ENCODE measurements around the gene KRT76. TPM values are rescaled to one million over a fixed set of nuclear protein-coding genes. Genes with fewer than 3 reads are reported as not detected.

The KRT76 gene
- total and polyA plus RNA-seq, 10 of the 15 experiments (the other 5 are each of a cell fraction or from before 2014, with no cell fraction given) = not detected

GRCh38 chr12:52813203-52813819 is 36.2 kb upstream of the KRT76 start:
- RAD21 ChIA-PET (ENCODE audit: unreplicated experiment) = no interaction called here
- CTCF ChIA-PET = no interaction called here
- WGBS (ENCODE audit: insufficient coverage, insufficient replicate concordance, low lambda C conversion rate, missing lambda C conversion rate) = 20% methylated on average over 10 of the region's 10 CpGs
- Histone ChIP-seq H3K79me2 (ENCODE audit: control insufficient read depth, insufficient read depth, low read length) (no peaks in the 10 kb centered on the region), H3K27me3 (replicated peaks in 1 of 2; ENCODE audit: control insufficient read depth in 2 of 2, insufficient read depth in 2 of 2, low read length in 1 of 2) (peaks cover 0 to 2% of the 10 kb centered on the region in 2 experiments; a peak in 1 of 4 replicates), H3K9ac (ENCODE audit: control insufficient read depth, insufficient read depth, low read length) (no peak overlapping the region), H3K27ac (ENCODE audit: control insufficient read depth, insufficient read depth) (no peak overlapping the region), H3K4me2 (ENCODE audit: control insufficient read depth, insufficient read depth) (no peak overlapping the region), H3K4me1 (ENCODE audit: control insufficient read depth, insufficient read depth, low read length) (no peaks in the 10 kb centered on the region), H2AFZ (ENCODE audit: control insufficient read depth, low read depth, low read length) (no peak overlapping the region), H4K20me1 (ENCODE audit: control insufficient read depth, insufficient read depth) (no peaks in the 10 kb centered on the region), H3K4me3 (no peak overlapping the region), H3K9me3 (replicated peaks; ENCODE audit: control insufficient read depth, insufficient read depth, low read length) (no peaks in the 10 kb centered on the region), H3K36me3 (ENCODE audit: control insufficient read depth in 2 of 2, insufficient read depth in 2 of 2, low read length in 1 of 2) (no peaks in the 10 kb centered on the region)
- ATAC-seq (no peak), DNase-seq (ENCODE audit: low read depth, low spot score) (no peak), FAIRE-seq (no peak)
- in situ Hi-C loops (cut with MboI) = no loop called here
- POLR2A ChIA-PET = no interaction called here
- SMC1A ChIA-PET (ENCODE audit: uncharacterized antibody, unreplicated experiment) = no interaction called here
- TF ChIP-seq CBX3 (IDR thresholded peaks at IDR 0.05; ENCODE audit: borderline replicate concordance, low read depth) = no peak
- no peak for TF ChIP-seq JUNB (IDR thresholded peaks at IDR 0.05)
- no peak for TF ChIP-seq ESRRA (IDR thresholded peaks at IDR 0.05; ENCODE audit: low read length)
- no peak for TF ChIP-seq SMAD1 (IDR thresholded peaks at IDR 0.05; ENCODE audit: low read depth, partially characterized antibody)
- no peak for TF ChIP-seq ZNF622 (IDR thresholded peaks at IDR 0.05)
- TF ChIP-seq EP300 (IDR thresholded peaks at IDR 0.05; ENCODE audit: borderline replicate concordance in 1 of 2, control insufficient read depth in 1 of 2, low read depth in 2 of 2, low read length in 2 of 2) = no peak
- no peak for TF ChIP-seq CEBPZ (IDR thresholded peaks at IDR 0.05; ENCODE audit: low read depth, low read length)
- TF ChIP-seq POU2F2 (IDR thresholded peaks at IDR 0.05; ENCODE audit: borderline replicate concordance, low read depth, low read length) = no peak
- no peak for TF ChIP-seq TARDBP (IDR thresholded peaks at IDR 0.05; ENCODE audit: borderline replicate concordance)
- intact Hi-C loops (cut with micrococcal nuclease; ENCODE audit: unreplicated experiment) = no loop called here
- no TSS peak for BruUV-seq (replicated peaks)

All from GM12878 (cell line).